CD4-positive, alpha-beta T cell (primary cell): ENCODE data around the gene RGS9. TPM values are rescaled to one million over a fixed set of nuclear protein-coding genes. Genes with fewer than 3 reads are reported as not detected.

Source experiments
- ATAC-seq: fragments of 200-7000 bp; cut with Tn5 transposase; one replicate; pipeline ENCODE4 v1.10.0; 2022; ENCODE audit warnings: mild to moderate bottlenecking; ENCODE audit not compliant: poor library complexity
- CTCF ChIA-PET: fragments of 350-600 bp; sonication (Branson Sonifier 250); formaldehyde crosslinking; loops from one replicate; lab custom pipeline; 2021; ENCODE audit warnings: antibody characterized with exemption, inconsistent platforms; lab: Charles Lee
- POLR2A ChIA-PET: fragments of 350-600 bp; sonication (Branson Sonifier 250); formaldehyde crosslinking; loops from one replicate; lab custom pipeline; 2021; ENCODE audit warnings: antibody characterized with exemption, inconsistent platforms; lab: Charles Lee
- DNase-seq, 14 experiments: peaks; one replicate each; pipeline ENCODE4 v3.0.0-alpha.2; 2013 to 2020; ENCODE audit warnings: mixed read lengths in 2 of 14
- H3K27ac ChIP-seq, 2 donors: one replicate each; pipeline versions ENCODE4 v1.5.1 to v1.7.0; 2013; ENCODE audit warnings: low read length in 2 of 2, low read depth in 1 of 2, mild to moderate bottlenecking in 1 of 2
- H3K27me3 ChIP-seq, 2 experiments: 1 replicate in 1 of 2; 2 replicates in 1 of 2; pipeline versions ENCODE4 v1.6.1 to v1.7.0; 2013; ENCODE audit warnings: low read length in 2 of 2, control low read depth in 1 of 2, mild to moderate bottlenecking in 1 of 2, moderate library complexity in 1 of 2; ENCODE audit not compliant: insufficient read depth in 2 of 2, control insufficient read depth in 1 of 2
- H3K36me3 ChIP-seq: one replicate; pipeline ENCODE4 v1.6.1; 2013; ENCODE audit warnings: low read length, control low read depth; ENCODE audit not compliant: insufficient read depth
- H3K4me1 ChIP-seq: one replicate; pipeline ENCODE4 v1.6.1; 2013; ENCODE audit warnings: low read length, control low read depth; ENCODE audit not compliant: insufficient read depth
- H3K4me3 ChIP-seq: one replicate; pipeline ENCODE4 v1.5.1; 2013; ENCODE audit warnings: mild to moderate bottlenecking, low read length, moderate library complexity
- H3K9me3 ChIP-seq, 2 experiments: 1 replicate in 1 of 2; 2 replicates in 1 of 2; pipeline versions ENCODE4 v1.6.1 to v1.7.0; 2013; ENCODE audit warnings: low read length in 2 of 2, mild to moderate bottlenecking in 2 of 2, control low read depth in 1 of 2, moderate library complexity in 1 of 2; ENCODE audit not compliant: control insufficient read depth in 1 of 2, insufficient read depth in 1 of 2
- H3K27ac Mint-ChIP-seq: one replicate; pipeline ENCODE4 v1.8.0; 2020; ENCODE audit warnings: mixed read lengths
- H3K27me3 Mint-ChIP-seq: one replicate; pipeline ENCODE4 v1.8.0; 2021; ENCODE audit warnings: mixed read lengths
- H3K36me3 Mint-ChIP-seq: one replicate; pipeline ENCODE4 v1.8.0; 2021; ENCODE audit warnings: low read depth, mixed read lengths
- H3K4me1 Mint-ChIP-seq: one replicate; pipeline ENCODE4 v1.8.0; 2021; ENCODE audit warnings: low read depth, mixed read lengths
- H3K4me3 Mint-ChIP-seq: one replicate; pipeline ENCODE4 v1.8.0; 2020; ENCODE audit warnings: mild to moderate bottlenecking, mixed read lengths
- H3K9me3 Mint-ChIP-seq: one replicate; pipeline ENCODE4 v1.8.0; 2020; ENCODE audit warnings: mixed read lengths
- CTCF ChIP-seq: fragments of 200-600 bp; IDR thresholded peaks from one replicate; pipeline ENCODE4 v1.8.0; 2022; ENCODE audit warnings: antibody characterized with exemption, mild to moderate bottlenecking
- intact Hi-C, 2 experiments: fragments of 100-400 bp; cut with DNase I in 1 of 2; cut with micrococcal nuclease in 1 of 2; formaldehyde crosslinking; loops; one replicate each; pipeline versions ENCODE4 v1.15.1 to v1.9.0; 2023 to 2025; cut with DNase I, micrococcal nuclease
- total RNA-seq, 174 experiments: library from RNA in 2 of 174; stranded (reverse) in 2 of 174; gene quantifications; one replicate each; pipeline ENCODE4 v1.2.3 and lab custom pipeline; 2021 to 2026

RGS9 gene
- total RNA-seq, 2 experiments from 2014 or later = 0.60 to 0.73 TPM

- intact Hi-C loops = no loop called here
- Histone ChIP-seq H3K36me3 (no peaks in the 10 kb centered on the region), H3K4me1 (no peaks in the 10 kb centered on the region), H3K27ac (no peak overlapping the region), H3K9me3 (no peaks in the 10 kb centered on the region), H3K27me3 (no peaks in the 10 kb centered on the region), H3K4me3 (no peak overlapping the region)
- Mint-ChIP-seq H3K4me3 (no peak overlapping the region), H3K27ac (no peak overlapping the region), H3K9me3 (no peaks in the 10 kb centered on the region), H3K27me3 (no peaks in the 10 kb centered on the region), H3K36me3 (no peaks in the 10 kb centered on the region), H3K4me1 (no peaks in the 10 kb centered on the region)
- ATAC-seq = no peak
- POLR2A ChIA-PET = interaction anchor here (1.6 kb wide), 1 partner anchor 19 kb away, joined by 4 read pairs; no protein-coding TSS in a partner anchor
- CTCF ChIA-PET = no interaction called here
- no peak for TF ChIP-seq CTCF
- DNase-seq = no peak
These were observed 54.9 kb downstream of the RGS9 start for GRCh38 chr17:65191811-65192740.

GRCh38 chr17:65193305-65193704 lies 56.1 kb downstream of the RGS9 start:
- no peaks in the 10 kb centered on the region for H3K4me1 Mint-ChIP-seq
- no peak overlapping the region for H3K27ac Mint-ChIP-seq
- ATAC-seq (no peak), DNase-seq (no peak)
- no peaks in the 10 kb centered on the region for H3K9me3 Mint-ChIP-seq
- no peaks in the 10 kb centered on the region for H3K9me3 ChIP-seq
- no peak for TF ChIP-seq CTCF
- no peak overlapping the region for H3K27ac ChIP-seq
- H3K4me1 ChIP-seq = peaks cover 1% of the 10 kb centered on the region
- no peaks in the 10 kb centered on the region for H3K36me3 Mint-ChIP-seq
- ChIA-PET CTCF (interaction anchor here (0.7 kb wide), 1 partner anchor 79 kb away, joined by 4 read pairs; no protein-coding TSS in a partner anchor), POLR2A (interaction anchor here (1.6 kb wide), 1 partner anchor 20 kb away, joined by 4 read pairs; no protein-coding TSS in a partner anchor)
- H3K36me3 ChIP-seq = no peaks in the 10 kb centered on the region
- no peak overlapping the region for H3K4me3 ChIP-seq
- H3K27me3 ChIP-seq = no peaks in the 10 kb centered on the region
- intact Hi-C loops = no loop called here
- no peak overlapping the region for H3K4me3 Mint-ChIP-seq
- no peaks in the 10 kb centered on the region for H3K27me3 Mint-ChIP-seq

- no peak for TF ChIP-seq CTCF
- H3K9me3 Mint-ChIP-seq = no peaks in the 10 kb centered on the region
These were observed 56.6 kb downstream of the RGS9 start for GRCh38 chr17:65193716-65194293.

More at GRCh38 chr17:65193716-65194293, 56.6 kb downstream of the RGS9 start:
- H3K36me3 ChIP-seq = no peaks in the 10 kb centered on the region
- H3K27ac ChIP-seq = no peak overlapping the region
- ChIA-PET CTCF (interaction anchor here (0.7 kb wide), 1 partner anchor 80 kb away, joined by 4 read pairs; no protein-coding TSS in a partner anchor), POLR2A (no interaction called here)
- ATAC-seq (no peak), DNase-seq (no peak)
- no peaks in the 10 kb centered on the region for H3K4me1 Mint-ChIP-seq
- no peak overlapping the region for H3K4me3 Mint-ChIP-seq
- no peaks in the 10 kb centered on the region for H3K9me3 ChIP-seq
- no peaks in the 10 kb centered on the region for H3K27me3 Mint-ChIP-seq
- H3K36me3 Mint-ChIP-seq = no peaks in the 10 kb centered on the region
- no peak overlapping the region for H3K27ac Mint-ChIP-seq
- no peaks in the 10 kb centered on the region for H3K27me3 ChIP-seq
- intact Hi-C loops = no loop called here
- H3K4me3 ChIP-seq = no peak overlapping the region
- H3K4me1 ChIP-seq = peaks cover 6% of the 10 kb centered on the region
